Naive B cell (primary cell): Measurements from ENCODE around the gene COL23A1. TPM values are rescaled to one million over a fixed set of nuclear protein-coding genes. Genes with fewer than 3 reads are reported as not detected.

Source experiments
- ATAC-seq, 2 donors: fragments of 150-1000 bp; cut with Tn5 transposase; 2 replicates each; pipeline ENCODE4 v1.10.0; 2021; ENCODE audit warnings: low read depth in 2 of 2, mild to moderate bottlenecking in 2 of 2, moderate library complexity in 2 of 2
- DNase-seq: peaks from one replicate; pipeline ENCODE4 v3.0.0; 2022
- H3K27ac Mint-ChIP-seq, 6 donors: one replicate each; pipeline ENCODE4 v1.8.0; 2020 to 2022; ENCODE audit warnings: mild to moderate bottlenecking in 6 of 6, mixed read lengths in 6 of 6, moderate library complexity in 5 of 6, inconsistent platforms in 2 of 6
- H3K27me3 Mint-ChIP-seq, 3 donors: one replicate each; pipeline ENCODE4 v1.8.0; 2021 to 2022; ENCODE audit warnings: mixed read lengths in 3 of 3, mild to moderate bottlenecking in 1 of 3
- H3K36me3 Mint-ChIP-seq, 2 donors: one replicate each; pipeline ENCODE4 v1.8.0; 2020 to 2022; ENCODE audit warnings: mixed read lengths in 2 of 2, inconsistent platforms in 1 of 2, mild to moderate bottlenecking in 1 of 2
- H3K4me1 Mint-ChIP-seq, 3 donors: one replicate each; pipeline ENCODE4 v1.8.0; 2020 to 2022; ENCODE audit warnings: mixed read lengths in 3 of 3, inconsistent platforms in 1 of 3, mild to moderate bottlenecking in 1 of 3, moderate library complexity in 1 of 3
- H3K4me3 Mint-ChIP-seq, 8 donors: one replicate each; pipeline ENCODE4 v1.8.0; 2020 to 2022; ENCODE audit warnings: mild to moderate bottlenecking in 8 of 8, mixed read lengths in 8 of 8, moderate library complexity in 8 of 8, inconsistent platforms in 2 of 8
- H3K9me3 Mint-ChIP-seq, 7 donors: one replicate each; pipeline ENCODE4 v1.8.0; 2020 to 2022; ENCODE audit warnings: mixed read lengths in 7 of 7, mild to moderate bottlenecking in 5 of 7, inconsistent platforms in 2 of 7, moderate library complexity in 1 of 7
- polyA plus RNA-seq, 6 donors: library from polyadenylated mRNA; unstranded; fragments of 300-500 nt; fragmentation: Illumina TruSeq; gene quantifications; one replicate each; pipeline ENCODE4 v1.2.3, GENCODE V29; 2021; ENCODE audit warnings: low read depth in 6 of 6

The COL23A1 gene
- polyA plus RNA-seq, 6 donors from 2014 or later = 0.16 TPM; not detected in 5

DNA sequence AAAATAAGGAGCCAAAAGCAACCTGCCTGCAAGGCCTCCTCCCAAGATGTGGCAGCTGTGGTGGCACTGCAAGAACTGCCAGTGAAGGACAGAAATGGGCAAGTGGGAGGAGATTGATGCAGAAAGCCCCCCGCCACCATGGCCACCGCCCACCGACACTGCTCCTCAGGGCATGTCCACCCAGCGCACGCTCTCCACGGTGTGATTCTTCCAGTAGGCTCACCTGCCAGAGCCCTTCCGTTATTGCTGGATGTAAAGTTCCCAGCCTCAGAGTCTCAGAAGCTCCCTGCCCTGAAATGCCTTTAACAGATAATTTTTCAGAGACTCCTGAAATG lies 202.4 kb downstream of the COL23A1 start:
- DNase-seq (no peak), ATAC-seq (no peak)
- no peak overlapping the region for H3K27ac Mint-ChIP-seq
- no peak overlapping the region for H3K4me3 Mint-ChIP-seq
- H3K4me1 Mint-ChIP-seq = no peaks in the 10 kb centered on the region
- H3K9me3 Mint-ChIP-seq = no peaks in the 10 kb centered on the region
- no peaks in the 10 kb centered on the region for H3K36me3 Mint-ChIP-seq
- H3K27me3 Mint-ChIP-seq = peaks cover 16 to 37% (median 22%) of the 10 kb centered on the region in 3 donors

DNA sequence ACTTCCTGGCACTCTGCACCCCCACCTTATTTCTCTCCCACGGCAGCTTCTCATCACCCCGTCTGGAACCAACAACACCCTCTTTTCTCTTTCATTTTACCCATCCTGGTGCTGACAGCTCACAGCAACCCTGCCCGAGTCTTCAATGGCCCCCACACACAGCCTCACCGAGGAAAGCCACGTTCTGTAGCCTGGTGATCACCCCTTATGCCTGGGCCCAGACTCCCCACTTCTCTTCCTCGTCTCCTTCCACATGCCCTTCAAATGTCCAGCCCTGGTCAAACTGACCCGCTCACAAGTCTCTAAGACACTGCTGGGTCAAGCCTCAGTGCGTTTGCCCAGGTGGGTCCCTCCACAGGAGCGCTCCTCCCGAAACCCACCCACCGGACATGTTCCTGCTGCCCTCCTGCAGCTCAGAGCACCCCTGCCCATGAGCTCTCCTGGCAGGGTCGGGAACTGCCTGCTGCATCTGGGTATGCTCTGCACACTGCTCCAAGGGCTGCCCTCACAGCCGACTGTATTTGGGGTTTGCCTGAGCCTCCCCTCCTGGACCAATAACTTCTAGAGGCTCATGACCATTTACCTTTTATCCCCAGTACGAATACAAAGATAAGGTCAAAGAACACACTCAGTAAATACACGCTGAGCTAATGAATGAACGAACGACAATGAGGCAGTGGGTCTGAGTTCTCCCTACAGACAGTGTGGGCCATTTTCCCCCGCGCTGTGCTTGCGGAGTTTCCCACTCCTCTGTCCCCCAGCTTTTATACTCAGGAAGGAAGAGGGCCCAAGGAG lies 202.9 kb downstream of the COL23A1 start:
- H3K27ac Mint-ChIP-seq = no peak overlapping the region
- peaks cover 0 to under 1% (median 0%) of the 10 kb centered on the region in 3 donors for H3K4me1 Mint-ChIP-seq
- DNase-seq (no peak), ATAC-seq (no peak)
- no peak overlapping the region for H3K4me3 Mint-ChIP-seq
- no peaks in the 10 kb centered on the region for H3K9me3 Mint-ChIP-seq
- peaks cover 16 to 37% (median 21%) of the 10 kb centered on the region in 3 donors for H3K27me3 Mint-ChIP-seq
- no peaks in the 10 kb centered on the region for H3K36me3 Mint-ChIP-seq

DNA sequence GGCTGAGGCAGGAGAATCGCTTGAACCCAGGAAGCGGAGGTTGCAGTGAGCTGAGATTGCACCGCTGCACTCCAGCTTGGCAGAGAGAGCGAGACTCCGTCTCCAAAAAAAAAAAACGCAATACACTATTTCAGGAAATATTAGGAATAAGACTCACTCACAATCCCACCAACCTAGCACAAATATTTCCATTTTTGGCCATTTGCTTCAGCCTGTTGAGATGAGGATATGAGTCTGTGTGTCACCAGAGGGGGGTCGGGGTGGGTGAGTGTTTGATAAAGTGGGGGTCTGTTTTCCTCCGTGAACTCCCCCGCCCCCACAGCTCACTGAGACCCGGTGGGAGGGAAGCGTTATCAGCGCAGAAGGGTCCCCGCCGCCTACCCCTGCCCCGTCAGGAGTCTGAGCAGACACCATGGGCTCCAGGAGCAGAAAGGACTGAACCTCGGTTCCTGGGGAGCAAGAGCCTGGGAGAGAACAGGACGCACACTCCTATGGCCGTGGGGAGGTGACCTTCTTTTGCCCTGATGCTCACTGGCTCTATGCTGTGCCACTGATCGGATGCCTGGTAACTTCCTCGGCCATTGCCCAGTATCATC lies 203.8 kb downstream of the COL23A1 start:
- H3K4me3 Mint-ChIP-seq = no peak overlapping the region
- peaks cover 0 to 4% (median 0%) of the 10 kb centered on the region in 3 donors for H3K4me1 Mint-ChIP-seq
- H3K36me3 Mint-ChIP-seq = no peaks in the 10 kb centered on the region
- H3K9me3 Mint-ChIP-seq = no peaks in the 10 kb centered on the region
- no peak overlapping the region for H3K27ac Mint-ChIP-seq
- H3K27me3 Mint-ChIP-seq = peaks cover 16 to 37% (median 21%) of the 10 kb centered on the region in 3 donors
- ATAC-seq (no peak), DNase-seq (no peak)

DNA sequence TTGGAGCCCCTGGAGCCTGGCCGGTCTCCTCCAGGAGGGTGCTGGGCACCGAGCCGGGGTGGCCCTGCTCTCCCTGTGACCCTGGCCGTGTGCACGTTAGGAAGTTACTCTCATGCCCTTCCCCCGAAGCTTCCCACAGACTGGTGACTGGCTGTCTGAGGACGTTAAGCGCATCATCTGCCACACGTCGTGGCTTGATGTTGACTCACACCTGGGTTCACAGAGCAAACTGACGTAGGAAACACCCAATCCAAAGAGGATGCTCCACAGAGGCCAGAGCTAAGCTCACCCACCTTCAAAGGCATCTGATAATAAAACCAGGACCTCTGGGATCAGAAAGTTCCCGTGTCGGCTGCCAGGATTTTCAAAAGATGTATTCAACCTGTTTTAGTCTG lies 204.7 kb downstream of the COL23A1 start:
- peaks cover 16 to 37% (median 21%) of the 10 kb centered on the region in 3 donors for H3K27me3 Mint-ChIP-seq
- ATAC-seq = no peak
- H3K4me3 Mint-ChIP-seq = peak overlapping the region in 1 of 8 donors; percentile 27
- H3K27ac Mint-ChIP-seq = peak overlapping the region in 1 of 6 donors; percentile 44
- H3K9me3 Mint-ChIP-seq = no peaks in the 10 kb centered on the region
- no peaks in the 10 kb centered on the region for H3K36me3 Mint-ChIP-seq
- peaks cover 0 to 4% (median 0%) of the 10 kb centered on the region in 3 donors for H3K4me1 Mint-ChIP-seq
- no peak for DNase-seq

GRCh38 chr5:178384816-178385495 lies 205.2 kb downstream of the COL23A1 start:
- Mint-ChIP-seq H3K36me3 (no peaks in the 10 kb centered on the region), H3K27me3 (peaks cover 16 to 35% (median 21%) of the 10 kb centered on the region in 3 donors), H3K27ac (peak overlapping the region in 1 of 6 donors; percentile 44), H3K4me3 (peak overlapping the region in 1 of 8 donors; percentile 27), H3K4me1 (peaks cover 0 to 4% (median 0%) of the 10 kb centered on the region in 3 donors), H3K9me3 (no peaks in the 10 kb centered on the region)
- DNase-seq (no peak), ATAC-seq (no peak)

DNA sequence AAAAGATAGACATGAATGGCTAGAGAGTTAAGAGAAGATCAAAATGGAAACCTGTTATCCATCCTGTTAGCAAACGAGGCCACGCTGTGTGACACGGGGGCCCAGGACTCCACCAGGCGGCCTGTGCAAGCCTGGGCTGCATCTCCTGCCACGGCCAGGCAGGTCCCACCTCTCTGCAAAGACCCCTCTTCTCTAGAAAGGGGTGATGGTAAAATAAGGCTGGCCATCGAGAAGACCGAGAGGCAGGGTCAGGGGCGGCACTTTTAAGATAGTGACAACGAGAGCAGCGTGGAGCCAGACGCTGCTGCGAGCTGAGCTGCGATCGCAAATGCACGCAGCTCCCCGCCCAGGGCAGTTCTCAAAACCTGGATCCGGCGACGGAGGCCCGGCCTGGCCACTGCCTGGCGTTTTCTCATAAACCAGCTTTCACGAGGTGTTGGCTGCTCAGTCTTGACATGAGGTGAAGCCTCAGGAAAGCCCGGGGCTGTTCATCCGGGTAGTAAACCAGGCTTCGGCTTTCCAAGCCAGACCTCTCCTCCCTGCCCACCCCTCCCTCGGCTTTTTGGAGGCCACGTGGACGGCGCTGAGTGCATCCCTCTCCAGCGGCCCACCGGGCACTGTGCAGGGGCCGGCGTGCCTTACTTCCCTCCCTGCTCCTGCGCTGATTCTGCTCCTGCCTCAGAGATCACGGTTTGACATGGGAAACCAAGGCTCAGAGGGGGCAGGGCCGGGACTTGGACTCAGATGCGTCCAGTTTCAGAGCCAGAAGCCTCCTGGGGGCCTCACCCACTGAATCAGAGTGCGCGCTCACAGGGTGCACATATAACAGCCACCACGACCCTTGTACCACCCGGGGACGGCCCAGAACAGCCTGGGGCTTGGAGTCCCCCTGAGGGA lies 206.0 kb downstream of the COL23A1 start:
- no peak for DNase-seq
- no peaks in the 10 kb centered on the region for H3K36me3 Mint-ChIP-seq
- no peaks in the 10 kb centered on the region for H3K9me3 Mint-ChIP-seq
- no peak overlapping the region for H3K4me3 Mint-ChIP-seq
- ATAC-seq = no peak
- peaks cover 0 to 4% (median 0%) of the 10 kb centered on the region in 3 donors for H3K4me1 Mint-ChIP-seq
- peaks cover 11 to 27% (median 17%) of the 10 kb centered on the region in 3 donors for H3K27me3 Mint-ChIP-seq
- no peak overlapping the region for H3K27ac Mint-ChIP-seq

GRCh38 chr5:178383301-178383918 lies 206.8 kb downstream of the COL23A1 start:
- peak overlapping the region in 1 of 6 donors; percentile 37 for H3K27ac Mint-ChIP-seq
- H3K4me3 Mint-ChIP-seq = no peak overlapping the region
- H3K9me3 Mint-ChIP-seq = no peaks in the 10 kb centered on the region
- H3K27me3 Mint-ChIP-seq = peaks cover 9 to 26% (median 12%) of the 10 kb centered on the region in 3 donors
- DNase-seq = no peak
- H3K36me3 Mint-ChIP-seq = no peaks in the 10 kb centered on the region
- H3K4me1 Mint-ChIP-seq = peaks cover 0 to 4% (median 0%) of the 10 kb centered on the region in 3 donors
- no peak for ATAC-seq

DNA sequence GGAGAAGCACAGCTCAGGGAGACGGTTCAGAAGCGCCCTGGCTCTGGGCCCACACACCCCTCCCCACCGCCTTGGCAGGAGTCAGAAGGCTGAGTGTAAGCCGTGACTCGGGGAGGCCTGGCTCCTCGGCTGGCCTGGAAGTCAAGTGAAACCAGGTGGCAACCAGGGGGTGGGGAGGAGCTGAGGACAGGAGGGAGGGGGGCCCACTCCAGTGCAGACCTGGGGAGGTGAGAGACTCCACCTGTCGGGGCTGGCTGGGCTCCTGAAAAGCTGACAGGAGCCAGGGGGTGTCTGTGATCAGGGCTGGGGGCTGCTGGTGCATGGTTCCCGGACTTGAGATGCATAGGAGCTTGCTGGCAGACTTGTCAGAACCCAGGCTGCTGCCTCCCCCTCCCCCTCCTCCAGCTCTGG lies 207.4 kb downstream of the COL23A1 start:
- Mint-ChIP-seq H3K36me3 (no peaks in the 10 kb centered on the region), H3K9me3 (no peaks in the 10 kb centered on the region), H3K4me3 (no peak overlapping the region), H3K4me1 (peaks cover 0 to 4% (median 0%) of the 10 kb centered on the region in 3 donors), H3K27ac (no peak overlapping the region), H3K27me3 (peaks cover 9 to 26% (median 12%) of the 10 kb centered on the region in 3 donors)
- DNase-seq = no peak
- ATAC-seq = no peak

DNA sequence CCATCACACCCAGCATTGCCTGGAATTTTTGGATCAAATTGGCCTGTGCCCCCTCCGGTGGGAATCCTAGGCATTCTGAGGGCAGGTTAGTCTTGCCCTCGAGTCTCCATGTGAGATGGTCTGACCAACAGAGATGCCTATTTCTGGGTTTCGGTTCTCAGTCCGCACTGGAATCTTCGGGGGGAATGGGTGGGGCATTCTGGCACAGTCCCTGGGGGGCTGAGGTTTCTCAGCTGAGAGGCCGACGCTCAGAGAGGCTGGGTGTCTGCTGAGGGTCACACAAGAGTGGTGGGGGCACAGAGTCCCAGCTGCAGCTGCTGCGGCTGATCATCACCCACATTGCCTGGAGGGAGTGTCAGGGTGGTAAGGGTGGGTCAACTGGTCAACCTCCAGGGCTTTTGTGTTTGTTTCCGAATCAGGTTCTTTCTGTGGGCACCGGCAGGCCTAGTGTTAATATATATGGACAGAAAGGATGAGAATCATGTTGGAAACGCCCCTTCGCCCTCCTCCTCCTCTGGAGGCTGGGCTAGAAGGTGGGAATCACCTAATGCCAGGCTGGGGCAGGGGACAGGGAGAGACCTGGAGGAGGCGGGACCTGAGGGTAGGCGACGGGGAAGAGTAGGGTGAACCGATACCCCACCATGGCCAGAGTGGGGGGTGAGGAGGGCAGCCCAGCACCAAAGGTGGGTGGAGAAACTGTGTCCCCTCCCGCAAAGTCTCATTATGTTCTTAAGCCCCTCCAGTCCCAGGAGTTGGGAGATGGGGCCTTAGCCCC lies 208.1 kb downstream of the COL23A1 start:
- Mint-ChIP-seq H3K9me3 (no peaks in the 10 kb centered on the region), H3K27ac (peak overlapping the region in 1 of 6 donors; percentile 53), H3K36me3 (no peaks in the 10 kb centered on the region), H3K4me1 (peaks cover 0 to 4% (median 0%) of the 10 kb centered on the region in 3 donors), H3K4me3 (no peak overlapping the region), H3K27me3 (peaks cover 5 to 27% (median 5%) of the 10 kb centered on the region in 3 donors)
- ATAC-seq = no peak
- no peak for DNase-seq

DNA sequence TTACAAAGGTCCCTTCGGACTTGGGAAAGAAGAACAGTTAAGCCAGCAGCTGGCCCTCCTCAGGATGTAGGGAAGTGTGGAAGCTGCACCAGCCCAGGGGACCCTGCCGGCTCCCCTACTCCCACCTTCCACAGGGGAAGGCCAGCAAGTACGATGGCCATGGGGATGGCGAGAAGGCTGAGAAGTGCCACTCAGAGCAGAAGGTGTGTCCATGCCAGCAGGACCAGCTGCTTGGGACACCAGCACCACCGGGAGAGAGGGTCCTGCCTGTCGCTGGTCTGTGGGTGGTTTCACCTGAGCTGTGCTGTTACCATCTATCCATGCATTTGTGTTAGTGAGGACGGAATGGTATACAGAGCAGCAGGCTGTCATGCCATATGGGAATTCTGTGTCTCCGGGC lies 209.0 kb downstream of the COL23A1 start:
- no peaks in the 10 kb centered on the region for H3K9me3 Mint-ChIP-seq
- DNase-seq (no peak), ATAC-seq (no peak)
- no peaks in the 10 kb centered on the region for H3K36me3 Mint-ChIP-seq
- peaks cover 3 to 25% (median 5%) of the 10 kb centered on the region in 3 donors for H3K27me3 Mint-ChIP-seq
- H3K27ac Mint-ChIP-seq = no peak overlapping the region
- H3K4me1 Mint-ChIP-seq = peaks cover 0 to 4% (median 0%) of the 10 kb centered on the region in 3 donors
- no peak overlapping the region for H3K4me3 Mint-ChIP-seq

- no peak for ATAC-seq
- H3K4me1 Mint-ChIP-seq = peaks cover 0 to 4% (median 0%) of the 10 kb centered on the region in 3 donors
Observed at GRCh38 chr5:178380541-178381074, 209.6 kb downstream of the COL23A1 start.

GRCh38 chr5:178380086-178380485 lies 210.1 kb downstream of the COL23A1 start:
- Mint-ChIP-seq H3K36me3 (no peaks in the 10 kb centered on the region), H3K27ac (no peak overlapping the region), H3K4me3 (no peak overlapping the region), H3K4me1 (peaks cover 0 to 4% (median 0%) of the 10 kb centered on the region in 3 donors), H3K27me3 (peaks cover 6 to 27% (median 14%) of the 10 kb centered on the region in 3 donors), H3K9me3 (no peaks in the 10 kb centered on the region)
- no peak for DNase-seq
- no peak for ATAC-seq

More at GRCh38 chr5:178380541-178381074, 209.6 kb downstream of the COL23A1 start:
- DNase-seq = no peak
- Mint-ChIP-seq H3K36me3 (no peaks in the 10 kb centered on the region), H3K9me3 (no peaks in the 10 kb centered on the region), H3K27me3 (peaks cover 9 to 31% (median 9%) of the 10 kb centered on the region in 3 donors), H3K4me3 (no peak overlapping the region), H3K27ac (no peak overlapping the region)
